Stimulated activated CD8-positive, alpha-beta memory T cell treated with anti-CD3 and anti-CD28 coated beads, Interleukin-12 subunit alpha, Interleukin-12 subunit beta, amount 100 ng/mL, for 4 hours (primary cell): ENCODE measurements around the gene SLC22A23.

Experiments used
- DNase-seq: peaks from one replicate; pipeline ENCODE4 v3.0.0-alpha.2; 2020; ENCODE audit warnings: low read depth

Gene SLC22A23

GRCh38 chr6:3444276-3445088 lies 12.4 kb downstream of the SLC22A23 start:
- no peak for DNase-seq

DNA sequence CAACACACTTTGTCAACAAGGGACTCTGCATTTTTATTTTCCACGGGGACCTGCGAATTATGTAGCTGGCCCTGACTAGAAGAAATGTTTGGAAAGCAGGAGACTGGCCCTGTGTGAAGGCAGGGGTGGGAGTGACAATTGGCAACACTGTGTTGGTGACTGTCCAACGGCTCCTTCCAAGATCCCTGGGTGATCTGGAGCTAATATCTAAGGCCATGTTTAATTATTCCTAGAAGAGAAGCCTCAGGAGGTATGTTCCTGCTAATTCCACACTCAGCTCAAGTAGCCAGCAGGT lies 13.7 kb downstream of the SLC22A23 start:
- DNase-seq = no peak

- DNase-seq = no peak
These were observed 14.2 kb downstream of the SLC22A23 start for GRCh38 chr6:3442431-3443220.

DNA sequence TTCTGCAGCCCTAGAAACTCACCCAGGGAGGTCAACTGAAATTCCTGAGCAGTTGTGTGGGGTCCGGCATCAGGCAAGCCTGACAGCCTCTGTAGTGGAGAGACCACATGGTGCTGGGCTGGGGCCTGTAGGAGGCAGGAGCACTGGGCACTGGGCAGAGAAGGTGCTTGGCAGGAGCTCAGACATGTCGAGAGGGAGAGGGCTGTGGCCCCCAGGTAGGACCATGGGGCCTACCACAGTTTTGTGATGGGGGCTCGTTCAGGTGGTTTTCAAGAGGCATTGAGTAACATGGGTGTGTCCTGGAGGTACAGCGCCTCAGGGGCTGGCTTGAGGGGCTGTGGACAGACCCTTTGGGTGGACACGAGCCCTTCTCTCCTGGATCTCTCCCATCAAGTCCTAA lies 15.9 kb downstream of the SLC22A23 start:
- DNase-seq = no peak

DNA sequence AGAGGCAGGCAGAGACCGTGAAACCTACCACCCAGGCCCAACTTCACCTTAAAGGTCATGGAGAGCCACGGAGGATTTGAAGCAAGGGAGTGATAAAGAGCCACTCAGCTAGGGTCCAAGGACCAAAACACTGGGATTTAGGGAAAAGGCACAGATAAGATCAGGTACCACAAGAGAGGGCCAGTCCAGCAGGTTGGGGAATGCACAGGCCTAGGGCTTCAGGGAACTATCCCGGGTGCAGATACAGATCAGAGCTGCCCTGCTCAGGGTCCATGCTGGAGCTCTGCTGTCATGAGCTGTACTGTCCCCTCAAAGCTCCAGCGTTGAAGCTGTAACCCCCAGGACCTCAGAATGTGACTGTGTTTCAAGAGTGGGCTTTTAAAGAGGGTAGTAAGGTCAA lies 16.9 kb downstream of the SLC22A23 start:
- DNase-seq = no peak

GRCh38 chr6:3438190-3439167 lies 18.4 kb downstream of the SLC22A23 start:
- no peak for DNase-seq

DNA sequence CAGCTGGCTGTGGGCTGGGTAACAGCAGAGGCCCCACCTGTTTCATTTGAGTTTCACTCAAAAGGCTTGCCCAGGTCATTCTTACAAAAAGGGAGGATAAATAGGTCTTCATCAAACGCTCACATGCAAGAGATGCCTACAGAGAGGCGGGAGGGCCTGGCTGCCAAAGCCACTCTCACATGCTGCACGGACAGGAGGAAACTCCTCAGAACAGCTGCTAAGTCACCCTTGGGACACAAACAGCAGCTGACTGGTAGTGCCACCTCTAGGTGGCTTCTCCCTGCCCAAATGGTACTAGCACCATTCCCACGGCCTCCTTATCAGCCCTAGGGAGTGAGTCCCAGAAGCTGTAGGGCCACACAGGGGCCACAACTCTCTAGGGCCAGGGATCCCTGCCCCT lies 23.8 kb downstream of the SLC22A23 start:
- no peak for DNase-seq

- no peak for DNase-seq
These were observed 24.4 kb downstream of the SLC22A23 start for GRCh38 chr6:3432416-3432815.

DNA sequence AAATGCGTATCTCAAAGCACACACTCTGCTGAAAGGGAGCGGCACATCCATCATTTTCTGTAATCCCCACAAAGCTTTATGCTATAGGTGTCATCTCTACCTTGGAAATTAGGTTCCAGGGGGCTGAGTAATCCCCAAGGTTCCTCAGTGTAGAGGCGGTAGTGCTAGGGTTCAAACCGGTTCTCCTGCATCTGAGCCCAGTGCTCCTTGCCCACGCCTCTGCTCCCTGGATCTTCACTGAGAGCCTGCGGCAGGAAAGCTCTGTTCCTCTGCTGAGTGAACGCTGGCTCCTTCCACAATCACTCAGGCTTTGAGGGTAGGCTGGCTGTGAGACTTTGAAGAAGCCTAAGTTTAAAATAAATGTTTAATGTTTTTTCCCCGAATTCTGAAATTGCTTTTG lies 24.9 kb downstream of the SLC22A23 start:
- DNase-seq = no peak

DNA sequence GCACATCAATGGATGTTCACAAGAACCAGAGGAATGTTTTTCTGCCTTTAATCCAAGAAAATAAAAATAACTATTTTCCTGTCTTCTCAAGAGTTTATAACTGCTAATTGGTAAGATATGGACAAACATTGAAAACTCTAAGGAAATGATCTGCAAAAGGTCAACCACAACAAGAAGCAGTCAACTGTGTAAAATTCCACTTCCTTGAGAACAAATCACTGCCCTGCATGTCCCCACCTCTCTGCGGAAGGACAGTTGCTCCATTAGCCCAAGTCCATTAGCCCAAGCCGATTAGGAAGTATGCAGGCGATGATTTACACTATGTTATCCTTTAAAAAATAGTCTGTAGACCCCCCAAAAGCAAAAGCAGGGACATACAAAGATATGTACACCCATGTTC lies 27.6 kb downstream of the SLC22A23 start:
- no peak for DNase-seq

DNA sequence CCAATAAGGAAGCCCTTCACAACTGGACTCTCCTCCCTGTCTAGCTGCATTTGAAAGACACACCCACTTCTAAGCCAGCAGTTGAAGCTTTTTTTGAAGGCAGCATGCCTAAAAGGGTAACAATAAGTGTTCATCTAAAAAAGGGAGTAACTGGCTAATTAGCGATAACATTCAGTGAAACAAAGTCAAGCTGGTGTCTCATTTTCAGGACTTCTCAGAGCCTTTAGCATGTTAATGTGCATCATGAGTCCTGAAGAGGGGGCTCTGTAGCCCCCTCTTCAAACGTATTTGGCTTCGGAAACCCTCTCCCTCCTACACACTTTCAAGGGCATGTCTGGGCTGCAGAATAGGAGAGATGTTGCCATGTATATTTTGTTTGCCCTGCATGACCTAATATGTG lies 28.1 kb downstream of the SLC22A23 start:
- no peak for DNase-seq

GRCh38 chr6:3428247-3428646 lies 28.6 kb downstream of the SLC22A23 start:
- DNase-seq = no peak

GRCh38 chr6:3427687-3428085 lies 29.2 kb downstream of the SLC22A23 start:
- no peak for DNase-seq

- no peak for DNase-seq
These were observed 29.7 kb downstream of the SLC22A23 start for GRCh38 chr6:3426927-3427686.

DNA sequence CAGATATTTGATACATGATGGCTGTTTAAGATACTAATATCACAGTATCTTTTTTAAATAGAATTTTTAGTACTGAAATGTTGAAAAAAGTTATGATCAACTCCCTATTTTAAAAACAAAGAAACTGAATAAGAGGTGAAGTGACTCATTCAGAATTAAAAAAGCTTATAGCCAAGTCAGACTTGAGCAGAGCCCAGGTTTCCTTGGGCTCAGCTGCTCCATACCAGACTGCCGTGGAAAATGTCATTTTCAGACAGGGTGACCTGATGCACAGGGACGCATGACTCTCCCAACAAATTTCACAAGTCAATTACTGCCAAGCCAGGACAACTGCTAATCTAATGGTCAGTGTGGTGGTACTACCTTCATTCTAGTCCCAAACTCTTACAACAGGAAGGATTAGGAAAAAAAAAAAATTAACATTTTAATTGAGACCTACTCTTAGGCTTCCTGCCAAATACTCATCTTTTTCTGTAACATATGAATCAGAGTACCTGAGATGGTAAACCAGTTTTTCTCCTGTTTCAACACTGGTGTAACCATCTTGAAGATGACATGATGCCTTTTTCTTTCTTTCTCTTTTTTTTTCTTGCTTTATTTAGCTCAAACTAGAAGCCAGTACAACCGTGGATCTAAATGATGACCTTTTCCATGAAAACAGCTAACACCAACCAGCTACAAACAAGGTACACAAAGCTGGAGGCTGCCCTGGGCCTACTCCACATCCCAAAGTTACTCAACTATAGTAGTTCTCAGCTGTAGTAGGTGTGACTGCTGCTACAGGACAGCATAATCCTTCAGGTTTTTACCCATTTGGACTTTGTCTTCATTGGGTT lies 30.5 kb downstream of the SLC22A23 start:
- DNase-seq = no peak

GRCh38 chr6:3425574-3425973 lies 31.3 kb downstream of the SLC22A23 start:
- no peak for DNase-seq

DNA sequence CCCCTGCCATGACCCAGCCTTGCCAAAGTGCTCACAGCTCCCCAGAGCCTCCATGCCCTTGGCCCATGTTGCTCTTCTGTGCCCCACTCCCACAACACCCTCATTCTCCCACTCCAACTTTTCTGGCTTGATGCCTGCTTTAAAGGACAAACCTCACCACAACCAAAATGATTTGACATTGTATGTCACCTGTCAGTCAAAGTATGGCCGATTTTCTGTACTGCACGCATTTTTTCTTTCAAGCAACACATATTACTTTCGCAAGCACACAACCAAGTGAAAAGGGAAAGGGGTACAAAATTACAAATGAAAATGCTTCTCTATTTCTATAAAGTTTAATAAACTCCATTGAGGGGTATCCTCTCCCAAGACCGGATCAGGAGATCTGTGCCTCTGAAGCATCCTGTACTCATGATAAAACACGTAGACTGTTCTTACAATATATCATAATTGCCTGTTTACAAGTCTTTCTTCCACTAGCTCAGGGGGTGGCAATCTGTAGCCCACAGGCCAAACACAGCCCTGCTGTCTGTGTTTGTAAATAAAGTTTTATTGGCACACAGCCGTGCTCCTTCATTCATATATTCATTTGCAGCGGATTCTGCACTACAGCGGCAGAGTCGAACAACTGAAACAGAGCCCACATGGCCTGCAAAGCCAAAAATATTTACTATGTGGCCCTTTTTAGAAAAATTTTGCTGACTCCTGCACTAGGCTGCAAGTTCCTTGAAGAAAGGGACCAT lies 32.5 kb downstream of the SLC22A23 start:
- DNase-seq = no peak

GRCh38 chr6:3423439-3424184 lies 33.2 kb downstream of the SLC22A23 start:
- DNase-seq = no peak

DNA sequence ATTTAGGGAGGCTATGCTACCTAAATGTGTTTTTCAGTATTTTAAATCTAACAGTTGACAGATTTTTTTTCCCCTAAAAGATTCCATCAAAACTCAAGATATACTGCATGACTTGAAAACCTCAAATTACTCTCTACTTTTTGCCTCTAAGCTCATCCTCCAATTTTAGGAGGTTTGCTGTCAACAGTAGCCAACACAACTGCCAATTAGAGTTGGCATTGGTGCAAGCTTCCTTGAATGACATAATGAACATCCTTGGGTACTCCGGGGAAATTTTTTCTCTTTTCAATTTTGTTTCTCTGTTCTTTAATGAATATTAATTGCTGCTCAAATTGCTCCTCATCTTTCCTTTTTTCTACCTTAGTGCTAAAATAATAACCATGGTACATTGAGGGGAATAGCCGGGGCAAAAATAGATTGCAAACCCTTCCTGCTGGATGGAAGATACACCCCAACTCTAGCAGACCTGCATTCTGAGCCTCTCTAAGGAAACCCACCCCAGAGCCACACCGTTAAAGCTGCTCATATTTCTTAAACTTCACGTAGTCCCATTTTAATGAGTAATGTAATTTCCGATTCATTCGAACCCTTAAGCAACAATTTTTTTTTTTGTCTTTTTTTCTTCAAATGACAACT lies 34.3 kb downstream of the SLC22A23 start:
- DNase-seq = no peak
